Prostate gland (tissue), 2 donors: ENCODE data around the gene ROCK1. TPM values are rescaled to one million over a fixed set of nuclear protein-coding genes. Genes with fewer than 3 reads are reported as not detected.
"Not testable (repeated sequence)": the region's sequence is repeated elsewhere in the genome, so short reads cannot be mapped to it uniquely, and the experiment has no call there.

Experiments
- DNase-seq: peaks from one replicate; pipeline ENCODE4 v3.0.0-alpha.2; 2019; ENCODE audit warnings: low spot score
- H3K27ac ChIP-seq, 2 donors: fragments of 200-600 bp; sonication (generic); 2 replicates each; pipeline ENCODE4 v1.5.1; 2017 to 2019
- H3K27me3 ChIP-seq: fragments of 200-600 bp; sonication (generic); replicated peaks from 2 replicates; pipeline ENCODE4 v1.5.1; 2019; ENCODE audit not compliant: insufficient read depth
- H3K36me3 ChIP-seq, 2 donors: fragments of 200-600 bp; sonication (generic); 1 replicate in 1 of 2; 2 replicates in 1 of 2; pipeline versions ENCODE4 v1.5.1 to v1.8.1; 2017 to 2019
- H3K4me1 ChIP-seq: fragments of 200-600 bp; sonication (generic); replicated peaks from 2 replicates; pipeline ENCODE4 v1.5.1; 2019
- H3K4me3 ChIP-seq, 2 donors: fragments of 200-600 bp; sonication (generic); 2 replicates each; pipeline ENCODE4 v1.5.1; 2017 to 2019
- H3K9me3 ChIP-seq: fragments of 200-600 bp; sonication (generic); 2 replicates; pipeline ENCODE4 v1.5.1; 2017
- POLR2A ChIP-seq: fragments of 450-650 bp; IDR thresholded peaks from one replicate; pipeline ENCODE4 v1.6.1; 2016; ENCODE audit warnings: antibody characterized with exemption, mild to moderate bottlenecking
- POLR2AphosphoS5 ChIP-seq: sonication (generic); formaldehyde crosslinking; IDR thresholded peaks from one replicate; pipeline ENCODE4 v1.6.1; 2017; ENCODE audit warnings: antibody characterized with exemption
- WGBS: methylation state at CpG from one replicate; pipeline ENCODE4 v1.1.5; 2018; 5-methylcytosine and 5-hydroxymethylcytosine counted together
- intact Hi-C: fragments of 100-400 bp; cut with DNase I; formaldehyde crosslinking; loops from one replicate; pipeline ENCODE4 v1.14.2; 2022
- small RNA-seq, 2 donors: library from RNA; depleted of rRNA; stranded (forward); fragments of <200 nt; gene quantifications; one replicate each; pipeline ENCODE3, GENCODE V24; 2016
- total RNA-seq, 2 donors: library from RNA; depleted of rRNA; stranded (reverse); fragments of >200 nt; gene quantifications; one replicate each; pipeline ENCODE4 v1.1.0, GENCODE V29; 2016
- TF ChIP-seq, protein P1 (sequence below), 4 experiments: fragments of 200-600 bp in 2 of 4; fragments of 450-650 bp in 2 of 4; sonication (generic) in 2 of 4; IDR thresholded peaks; 1 replicate in 3 of 4; 2 replicates in 1 of 4; pipeline ENCODE4 v1.5.1; 2016 to 2019; ENCODE audit warnings: antibody characterized with exemption in 4 of 4, mild to moderate bottlenecking in 2 of 4, moderate library complexity in 2 of 4

ROCK1 gene
- total RNA-seq, 2 donors from 2014 or later: 32.2 to 35.2 TPM

DNA sequence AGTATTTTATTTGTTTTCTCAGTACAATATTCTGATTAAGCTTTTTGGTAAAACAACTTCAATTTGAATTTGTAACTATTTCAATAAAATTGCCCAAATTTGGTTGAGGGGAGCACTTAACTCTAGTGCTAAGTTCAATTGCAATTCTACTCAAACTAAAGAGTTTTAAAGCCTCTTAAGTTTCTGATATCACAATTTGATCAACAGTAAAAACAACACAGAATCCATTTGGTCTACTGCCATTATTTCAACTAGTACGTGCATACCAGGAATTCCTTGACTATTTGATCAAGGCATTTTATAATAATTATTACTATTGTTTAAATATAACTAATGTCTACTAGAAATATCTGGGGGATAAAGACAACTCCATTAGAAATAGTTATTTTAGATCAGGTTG, 150.9 kb downstream of the ROCK1 start:
- Histone ChIP-seq H3K27me3 (no peaks in the 10 kb centered on the region), H3K36me3 (no peaks in the 10 kb centered on the region), H3K27ac (no peak overlapping the region), H3K9me3 (no peaks in the 10 kb centered on the region), H3K4me3 (no peak overlapping the region), H3K4me1 (no peaks in the 10 kb centered on the region)
- TF ChIP-seq POLR2AphosphoS5 (no peak), POLR2A (no peak)
- TF ChIP-seq, protein P1, sequence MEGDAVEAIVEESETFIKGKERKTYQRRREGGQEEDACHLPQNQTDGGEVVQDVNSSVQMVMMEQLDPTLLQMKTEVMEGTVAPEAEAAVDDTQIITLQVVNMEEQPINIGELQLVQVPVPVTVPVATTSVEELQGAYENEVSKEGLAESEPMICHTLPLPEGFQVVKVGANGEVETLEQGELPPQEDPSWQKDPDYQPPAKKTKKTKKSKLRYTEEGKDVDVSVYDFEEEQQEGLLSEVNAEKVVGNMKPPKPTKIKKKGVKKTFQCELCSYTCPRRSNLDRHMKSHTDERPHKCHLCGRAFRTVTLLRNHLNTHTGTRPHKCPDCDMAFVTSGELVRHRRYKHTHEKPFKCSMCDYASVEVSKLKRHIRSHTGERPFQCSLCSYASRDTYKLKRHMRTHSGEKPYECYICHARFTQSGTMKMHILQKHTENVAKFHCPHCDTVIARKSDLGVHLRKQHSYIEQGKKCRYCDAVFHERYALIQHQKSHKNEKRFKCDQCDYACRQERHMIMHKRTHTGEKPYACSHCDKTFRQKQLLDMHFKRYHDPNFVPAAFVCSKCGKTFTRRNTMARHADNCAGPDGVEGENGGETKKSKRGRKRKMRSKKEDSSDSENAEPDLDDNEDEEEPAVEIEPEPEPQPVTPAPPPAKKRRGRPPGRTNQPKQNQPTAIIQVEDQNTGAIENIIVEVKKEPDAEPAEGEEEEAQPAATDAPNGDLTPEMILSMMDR (IDR thresholded peaks at IDR 0.05): no peak
- WGBS: 43% methylated on average over 1 of the region's 1 CpG
- no peak for DNase-seq
- intact Hi-C loops: no loop called here

DNA sequence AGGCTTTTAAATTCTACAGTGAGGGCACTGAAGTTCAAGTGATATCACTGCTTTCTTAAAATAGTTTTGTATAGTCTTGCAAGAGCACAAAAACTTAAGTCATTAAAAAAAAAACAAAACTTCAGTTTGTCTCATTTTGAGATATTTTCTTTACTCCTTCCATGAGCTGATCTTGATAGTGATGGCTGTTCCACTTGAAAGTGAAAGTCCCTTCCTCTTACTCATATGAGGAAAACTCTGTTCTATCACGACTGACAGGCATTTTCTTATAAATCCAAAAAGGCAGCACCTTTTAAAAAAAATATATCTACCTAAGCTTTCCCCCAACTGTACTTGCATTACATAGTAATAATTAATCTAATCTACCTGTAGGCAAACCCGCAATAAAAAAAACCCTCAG, 160.8 kb downstream of the ROCK1 start:
- intact Hi-C loops, H3K9me3 ChIP-seq, H3K27me3 ChIP-seq, H3K27ac ChIP-seq, H3K4me1 ChIP-seq, H3K36me3 ChIP-seq, H3K4me3 ChIP-seq, DNase-seq: not testable (repeated sequence)
- 85% methylated on average over 2 of the region's 2 CpGs for WGBS

Small RNA genes lying within 50 kb of the gene (small RNA-seq; reads per million reads assigned to genes)
- 0 reads per million in 2 donors for gene RNU6-120P

Other genes with a start within 250 kb of the ROCK1 start
- 10 to 100 TPM in 1 of 2 donors, 1 to 10 TPM in 1; 2.0 to 21.6 TPM for gene GREB1L, start 130.4 kb upstream of the ROCK1 start, total RNA-seq